ENCODE results near the gene SCAI. TPM values are rescaled to one million over a fixed set of nuclear protein-coding genes. Genes with fewer than 3 reads are reported as not detected.

SCAI gene
- total and polyA plus RNA-seq, 2 of the 4 experiments (the other 2 are of a cell fraction): 3.6 to 14.5 TPM

- H3K56ac ChIP-seq (ENCODE audit: extremely low read depth, insufficient read depth, low read length): no peak overlapping the region
- WGBS, 2 experiments (ENCODE audit: extremely low coverage in 2 of 2, insufficient read length in 1 of 2): no CpG with 5 or more reads among the region's 1 CpG
- no TSS peak for BruUV-seq (replicated peaks)
- ChIA-PET CTCF (interaction anchor here (0.6 kb wide), 1 partner anchor 86 kb away, joined by 6 read pairs; no protein-coding TSS in a partner anchor), POLR2A (ENCODE audit: unreplicated experiment) (no interaction called here)
- H3K9me3 ChIP-seq (ENCODE audit: control insufficient read depth, insufficient read depth, low read length): no peaks in the 10 kb centered on the region
- no peak overlapping the region for H3K27ac ChIP-seq (ENCODE audit: insufficient read depth, low read length)
- no peaks in the 10 kb centered on the region for H4K20me1 ChIP-seq (ENCODE audit: insufficient read depth, low read length)
- no peak overlapping the region for H3K4me3 ChIP-seq (ENCODE audit: insufficient read depth, low read depth, low read length)
- ATAC-seq (ENCODE audit: low read depth) (no peak), DNase-seq (no peak)
- H3K14ac ChIP-seq (replicated peaks; ENCODE audit: low read depth, low read length): no peak overlapping the region
- no peak overlapping the region for H2AK5ac ChIP-seq (ENCODE audit: low read depth, low read length)
- no peak overlapping the region for H3K18ac ChIP-seq (ENCODE audit: low read depth, low read length)
- H2AK9ac ChIP-seq (replicated peaks; ENCODE audit: low read depth, low read length, poor library complexity): no peak overlapping the region
- no peak overlapping the region for H4K91ac ChIP-seq (ENCODE audit: insufficient read depth, low read depth, low read length)
- no peak overlapping the region for H2BK20ac ChIP-seq (ENCODE audit: low read depth, low read length)
- in situ Hi-C loops (cut with MboI; ENCODE audit: low sequenced_read_pairs) (no loop called here), intact Hi-C loops (cut with micrococcal nuclease) (no loop called here), dilution Hi-C loops (cut with HindIII; ENCODE audit: low sequenced_read_pairs, unreplicated experiment) (no loop called here)
- H2BK15ac ChIP-seq (ENCODE audit: low read depth, low read length): no peak overlapping the region
- no peak for TF ChIP-seq BHLHE40 (IDR thresholded peaks at IDR 0.05; ENCODE audit: low read depth, low read length)
- TF ChIP-seq ELK1 (IDR thresholded peaks at IDR 0.05; ENCODE audit: borderline replicate concordance, low read depth, low read length): no peak
- no peak for TF ChIP-seq MXI1 (IDR thresholded peaks at IDR 0.05; ENCODE audit: borderline replicate concordance, low read depth, low read length)
- TF ChIP-seq FOS (IDR thresholded peaks at IDR 0.05; ENCODE audit: low read depth, low read length): no peak
- no peak for TF ChIP-seq RFX5 (IDR thresholded peaks at IDR 0.05; ENCODE audit: low read depth, low read length)
- TF ChIP-seq RAD21 (IDR thresholded peaks at IDR 0.05; ENCODE audit: low read length): no peak
- TF ChIP-seq CTCF (conservative IDR thresholded peaks at IDR 0.05; ENCODE audit: low read depth, low read length): no peak
- no peak for TF ChIP-seq USF2 (IDR thresholded peaks at IDR 0.05; ENCODE audit: low read depth, low read length)
- H3K79me1 ChIP-seq (ENCODE audit: low read depth in 1 of 2, low read length in 2 of 2): no peaks in the 10 kb centered on the region
- H3K4ac ChIP-seq (ENCODE audit: low read depth, low read length): no peak overlapping the region
- H2BK5ac ChIP-seq (ENCODE audit: low read depth, low read length, poor library complexity, severe bottlenecking): no peak overlapping the region
- H3K23ac ChIP-seq (ENCODE audit: low read depth, low read length): no peak overlapping the region
- no peak overlapping the region for H3K4me2 ChIP-seq (ENCODE audit: low read depth, low read length)
- H3K27me3 ChIP-seq (ENCODE audit: control insufficient read depth, insufficient read depth, low read length): no peaks in the 10 kb centered on the region
- H3K9ac ChIP-seq (ENCODE audit: low read depth, low read length): no peak overlapping the region
- H2BK120ac ChIP-seq (ENCODE audit: low read depth, low read length): no peak overlapping the region
- H4K5ac ChIP-seq (ENCODE audit: low read depth, low read length): no peak overlapping the region
- no peak overlapping the region for H2AFZ ChIP-seq (replicated peaks; ENCODE audit: low read length, poor library complexity)
- H3K9me1 ChIP-seq (ENCODE audit: insufficient read depth, low read length): 0 out of 2 replicates have a peak, but pooled peaks cover 3% of the 10 kb centered on the region
- H3K4me1 ChIP-seq (ENCODE audit: control insufficient read depth, insufficient read depth, low read length): no peaks in the 10 kb centered on the region
- H3K36me3 ChIP-seq (ENCODE audit: control insufficient read depth, insufficient read depth, low read length): no peaks in the 10 kb centered on the region
- no peak overlapping the region for H4K8ac ChIP-seq (ENCODE audit: low read depth in 2 of 2, low read length in 2 of 2)
These were observed 159.6 kb downstream of the SCAI start for GRCh38 chr9:124983698-124984097.
